ENCODE data around the gene LINGO3. TPM values are rescaled to one million over a fixed set of nuclear protein-coding genes. Genes with fewer than 3 reads are reported as not detected.
A peak's percentile ranks its signal among the peaks of the same experiment; 100 is the strongest.

Gene LINGO3
- total RNA-seq, 1 experiment from 2014 or later: 2.0 TPM

DNA sequence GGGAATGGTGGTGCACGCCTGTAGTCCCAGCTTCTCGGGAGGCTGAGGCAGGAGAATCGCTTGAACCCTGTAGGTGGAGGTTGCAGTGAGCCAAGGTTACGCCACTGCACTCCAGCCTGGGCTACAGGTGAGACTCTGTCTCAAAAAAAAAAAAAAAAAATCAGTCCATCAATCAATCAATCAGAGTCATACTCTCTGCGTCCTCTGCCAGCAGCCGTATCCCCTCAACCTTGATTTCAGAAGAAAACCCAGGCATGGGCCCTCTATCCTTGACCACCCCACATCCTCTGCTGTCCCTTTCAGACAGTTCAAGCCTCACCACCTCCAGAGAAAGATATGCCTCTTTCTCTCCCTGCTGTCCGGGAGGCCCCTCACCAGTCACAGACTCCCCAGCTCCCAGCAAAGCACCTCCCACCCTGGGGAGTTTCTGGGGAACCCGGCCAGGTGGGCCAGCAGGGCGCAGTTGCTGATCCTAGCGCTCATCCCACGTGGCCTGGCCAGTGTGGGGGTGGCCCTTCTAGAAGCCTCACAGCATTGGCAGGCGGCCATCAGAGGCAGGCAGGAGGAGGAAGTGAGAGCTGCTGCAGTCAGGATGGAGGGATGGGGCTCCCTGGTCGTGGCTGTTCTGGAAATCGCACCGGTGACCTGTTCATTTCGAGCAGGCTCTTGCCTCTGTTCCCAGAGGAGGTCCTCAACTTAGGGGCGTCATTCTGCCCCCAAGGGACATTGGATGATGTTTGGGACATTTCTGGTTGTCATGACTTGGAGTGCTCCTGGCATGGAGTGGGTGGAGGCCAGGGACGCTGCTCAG is 41.6 kb downstream of the LINGO3 start:
- H3K27me3 Mint-ChIP-seq (ENCODE audit: low read depth): no peaks in the 10 kb centered on the region
- no peak for ATAC-seq
- no peaks in the 10 kb centered on the region for H3K9me3 Mint-ChIP-seq
- no peak overlapping the region for H3K27ac Mint-ChIP-seq
- H3K4me1 Mint-ChIP-seq: peaks cover 13% of the 10 kb centered on the region
- CTCF ChIA-PET: interaction anchor here (0.6 to 1.5 kb wide), 5 partner anchors 13 to 370 kb away, joined by 3 to 6 read pairs (median 5); no protein-coding TSS in a partner anchor
- H3K36me3 Mint-ChIP-seq: peaks cover 3% of the 10 kb centered on the region
- POLR2A ChIA-PET: interaction anchor here (0.8 kb wide), 1 partner anchor 196 kb away, joined by 7 read pairs; no protein-coding TSS in a partner anchor
- H3K4me3 Mint-ChIP-seq: no peak overlapping the region
- TF ChIP-seq ELF4 (CRISPR knock-in tag; IDR thresholded peaks at IDR 0.05; ENCODE audit: low read depth) (no peak), NR2C2 (CRISPR knock-in tag; IDR thresholded peaks at IDR 0.05) (no peak), CREB1 (CRISPR knock-in tag; IDR thresholded peaks at IDR 0.05) (no peak), FOXK1 (CRISPR knock-in tag; IDR thresholded peaks at IDR 0.05) (no peak), ZNF219 (CRISPR knock-in tag; IDR thresholded peaks at IDR 0.05; ENCODE audit: borderline replicate concordance) (no peak), ZSCAN18 (CRISPR knock-in tag; IDR thresholded peaks at IDR 0.05) (no peak), ZNF263 (CRISPR knock-in tag; IDR thresholded peaks at IDR 0.05; ENCODE audit: low read depth) (no peak), CREM (CRISPR knock-in tag; IDR thresholded peaks at IDR 0.05) (no peak), RORB (CRISPR knock-in tag; IDR thresholded peaks at IDR 0.05) (no peak), IRF2 (CRISPR knock-in tag; IDR thresholded peaks at IDR 0.05; ENCODE audit: borderline replicate concordance, low read depth) (no peak), MXD4 (CRISPR knock-in tag; IDR thresholded peaks at IDR 0.05; ENCODE audit: borderline replicate concordance) (no peak)
- TF ChIP-seq, protein P1, sequence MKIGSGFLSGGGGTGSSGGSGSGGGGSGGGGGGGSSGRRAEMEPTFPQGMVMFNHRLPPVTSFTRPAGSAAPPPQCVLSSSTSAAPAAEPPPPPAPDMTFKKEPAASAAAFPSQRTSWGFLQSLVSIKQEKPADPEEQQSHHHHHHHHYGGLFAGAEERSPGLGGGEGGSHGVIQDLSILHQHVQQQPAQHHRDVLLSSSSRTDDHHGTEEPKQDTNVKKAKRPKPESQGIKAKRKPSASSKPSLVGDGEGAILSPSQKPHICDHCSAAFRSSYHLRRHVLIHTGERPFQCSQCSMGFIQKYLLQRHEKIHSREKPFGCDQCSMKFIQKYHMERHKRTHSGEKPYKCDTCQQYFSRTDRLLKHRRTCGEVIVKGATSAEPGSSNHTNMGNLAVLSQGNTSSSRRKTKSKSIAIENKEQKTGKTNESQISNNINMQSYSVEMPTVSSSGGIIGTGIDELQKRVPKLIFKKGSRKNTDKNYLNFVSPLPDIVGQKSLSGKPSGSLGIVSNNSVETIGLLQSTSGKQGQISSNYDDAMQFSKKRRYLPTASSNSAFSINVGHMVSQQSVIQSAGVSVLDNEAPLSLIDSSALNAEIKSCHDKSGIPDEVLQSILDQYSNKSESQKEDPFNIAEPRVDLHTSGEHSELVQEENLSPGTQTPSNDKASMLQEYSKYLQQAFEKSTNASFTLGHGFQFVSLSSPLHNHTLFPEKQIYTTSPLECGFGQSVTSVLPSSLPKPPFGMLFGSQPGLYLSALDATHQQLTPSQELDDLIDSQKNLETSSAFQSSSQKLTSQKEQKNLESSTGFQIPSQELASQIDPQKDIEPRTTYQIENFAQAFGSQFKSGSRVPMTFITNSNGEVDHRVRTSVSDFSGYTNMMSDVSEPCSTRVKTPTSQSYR (CRISPR knock-in tag; IDR thresholded peaks at IDR 0.05): no peak
- TF ChIP-seq, protein P2, sequence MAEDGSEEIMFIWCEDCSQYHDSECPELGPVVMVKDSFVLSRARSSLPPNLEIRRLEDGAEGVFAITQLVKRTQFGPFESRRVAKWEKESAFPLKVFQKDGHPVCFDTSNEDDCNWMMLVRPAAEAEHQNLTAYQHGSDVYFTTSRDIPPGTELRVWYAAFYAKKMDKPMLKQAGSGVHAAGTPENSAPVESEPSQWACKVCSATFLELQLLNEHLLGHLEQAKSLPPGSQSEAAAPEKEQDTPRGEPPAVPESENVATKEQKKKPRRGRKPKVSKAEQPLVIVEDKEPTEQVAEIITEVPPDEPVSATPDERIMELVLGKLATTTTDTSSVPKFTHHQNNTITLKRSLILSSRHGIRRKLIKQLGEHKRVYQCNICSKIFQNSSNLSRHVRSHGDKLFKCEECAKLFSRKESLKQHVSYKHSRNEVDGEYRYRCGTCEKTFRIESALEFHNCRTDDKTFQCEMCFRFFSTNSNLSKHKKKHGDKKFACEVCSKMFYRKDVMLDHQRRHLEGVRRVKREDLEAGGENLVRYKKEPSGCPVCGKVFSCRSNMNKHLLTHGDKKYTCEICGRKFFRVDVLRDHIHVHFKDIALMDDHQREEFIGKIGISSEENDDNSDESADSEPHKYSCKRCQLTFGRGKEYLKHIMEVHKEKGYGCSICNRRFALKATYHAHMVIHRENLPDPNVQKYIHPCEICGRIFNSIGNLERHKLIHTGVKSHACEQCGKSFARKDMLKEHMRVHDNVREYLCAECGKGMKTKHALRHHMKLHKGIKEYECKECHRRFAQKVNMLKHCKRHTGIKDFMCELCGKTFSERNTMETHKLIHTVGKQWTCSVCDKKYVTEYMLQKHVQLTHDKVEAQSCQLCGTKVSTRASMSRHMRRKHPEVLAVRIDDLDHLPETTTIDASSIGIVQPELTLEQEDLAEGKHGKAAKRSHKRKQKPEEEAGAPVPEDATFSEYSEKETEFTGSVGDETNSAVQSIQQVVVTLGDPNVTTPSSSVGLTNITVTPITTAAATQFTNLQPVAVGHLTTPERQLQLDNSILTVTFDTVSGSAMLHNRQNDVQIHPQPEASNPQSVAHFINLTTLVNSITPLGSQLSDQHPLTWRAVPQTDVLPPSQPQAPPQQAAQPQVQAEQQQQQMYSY (CRISPR knock-in tag; IDR thresholded peaks at IDR 0.05): no peak
- TF ChIP-seq, protein P3, sequence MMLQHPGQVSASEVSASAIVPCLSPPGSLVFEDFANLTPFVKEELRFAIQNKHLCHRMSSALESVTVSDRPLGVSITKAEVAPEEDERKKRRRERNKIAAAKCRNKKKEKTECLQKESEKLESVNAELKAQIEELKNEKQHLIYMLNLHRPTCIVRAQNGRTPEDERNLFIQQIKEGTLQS (CRISPR knock-in tag; conservative IDR thresholded peaks at IDR 0.05): no peak
- TF ChIP-seq, protein P4, sequence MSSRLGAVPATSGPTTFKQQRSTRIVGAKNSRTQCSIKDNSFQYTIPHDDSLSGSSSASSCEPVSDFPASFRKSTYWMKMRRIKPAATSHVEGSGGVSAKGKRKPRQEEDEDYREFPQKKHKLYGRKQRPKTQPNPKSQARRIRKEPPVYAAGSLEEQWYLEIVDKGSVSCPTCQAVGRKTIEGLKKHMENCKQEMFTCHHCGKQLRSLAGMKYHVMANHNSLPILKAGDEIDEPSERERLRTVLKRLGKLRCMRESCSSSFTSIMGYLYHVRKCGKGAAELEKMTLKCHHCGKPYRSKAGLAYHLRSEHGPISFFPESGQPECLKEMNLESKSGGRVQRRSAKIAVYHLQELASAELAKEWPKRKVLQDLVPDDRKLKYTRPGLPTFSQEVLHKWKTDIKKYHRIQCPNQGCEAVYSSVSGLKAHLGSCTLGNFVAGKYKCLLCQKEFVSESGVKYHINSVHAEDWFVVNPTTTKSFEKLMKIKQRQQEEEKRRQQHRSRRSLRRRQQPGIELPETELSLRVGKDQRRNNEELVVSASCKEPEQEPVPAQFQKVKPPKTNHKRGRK (CRISPR knock-in tag; IDR thresholded peaks at IDR 0.05; ENCODE audit: borderline replicate concordance): no peak
- TF ChIP-seq, protein P5, sequence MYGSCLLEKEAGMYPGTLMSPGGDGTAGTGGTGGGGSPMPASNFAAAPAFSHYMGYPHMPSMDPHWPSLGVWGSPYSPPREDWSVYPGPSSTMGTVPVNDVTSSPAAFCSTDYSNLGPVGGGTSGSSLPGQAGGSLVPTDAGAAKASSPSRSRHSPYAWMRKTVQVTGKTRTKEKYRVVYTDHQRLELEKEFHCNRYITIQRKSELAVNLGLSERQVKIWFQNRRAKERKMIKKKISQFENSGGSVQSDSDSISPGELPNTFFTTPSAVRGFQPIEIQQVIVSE (CRISPR knock-in tag; IDR thresholded peaks at IDR 0.05; ENCODE audit: borderline replicate concordance): no peak
- TF ChIP-seq, protein P6, sequence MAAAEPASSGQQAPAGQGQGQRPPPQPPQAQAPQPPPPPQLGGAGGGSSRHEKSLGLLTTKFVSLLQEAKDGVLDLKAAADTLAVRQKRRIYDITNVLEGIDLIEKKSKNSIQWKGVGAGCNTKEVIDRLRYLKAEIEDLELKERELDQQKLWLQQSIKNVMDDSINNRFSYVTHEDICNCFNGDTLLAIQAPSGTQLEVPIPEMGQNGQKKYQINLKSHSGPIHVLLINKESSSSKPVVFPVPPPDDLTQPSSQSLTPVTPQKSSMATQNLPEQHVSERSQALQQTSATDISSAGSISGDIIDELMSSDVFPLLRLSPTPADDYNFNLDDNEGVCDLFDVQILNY (CRISPR knock-in tag; IDR thresholded peaks at IDR 0.05): no peak
- DNase-seq (ENCODE audit: low spot score): peak; percentile 20
